HG03354 (cell line): ENCODE measurements around the gene PSMB2.
"Not testable (repeated sequence)": the region's sequence is repeated elsewhere in the genome, so short reads cannot be mapped to it uniquely, and the experiment has no call there.

ENCODE experiments used
- ATAC-seq: cut with Tn5 transposase; IDR thresholded peaks from one replicate; pipeline ENCODE4 v1.9.1; 2021; ENCODE audit warnings: mild to moderate bottlenecking; ENCODE audit not compliant: unreplicated experiment, poor library complexity, severe bottlenecking

The PSMB2 gene

DNA sequence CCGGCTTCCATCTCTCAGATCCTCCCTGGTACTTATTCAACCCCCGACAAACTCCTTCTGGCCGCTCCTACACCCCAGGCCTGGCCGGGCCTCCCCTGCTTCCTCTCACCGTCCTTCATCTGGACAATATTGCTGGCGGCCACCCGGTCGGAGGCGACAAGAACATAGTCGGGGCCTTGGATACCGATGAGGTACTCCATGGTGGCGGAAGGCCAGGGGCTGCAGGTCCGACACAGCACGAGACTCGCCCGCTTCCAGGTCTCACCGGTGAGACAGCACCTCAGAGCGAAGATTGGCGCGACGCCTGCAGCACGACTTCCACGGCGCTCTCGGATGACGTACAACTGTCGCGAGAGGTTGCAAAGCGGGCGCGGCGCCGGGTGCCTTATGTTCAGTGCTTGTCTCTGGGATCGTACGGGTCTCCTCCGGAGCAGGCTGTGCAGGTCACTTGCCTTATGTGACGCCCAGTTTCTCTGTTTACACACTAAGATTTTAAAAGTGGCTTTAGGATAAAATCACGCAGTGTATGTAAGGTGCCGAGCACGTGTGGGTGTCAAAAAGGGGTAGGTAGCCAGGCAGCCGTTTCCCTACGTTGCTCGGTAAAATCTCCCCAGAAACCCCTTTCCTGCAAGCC, at the start of gene PSMB2:
Gene PSMB2, minus strand, starts transcription at position 294 of the 634 bp plus-strand sequence. Its CDS starts 94 bp downstream, at position 200.
- peak; percentile 85 for ATAC-seq

DNA sequence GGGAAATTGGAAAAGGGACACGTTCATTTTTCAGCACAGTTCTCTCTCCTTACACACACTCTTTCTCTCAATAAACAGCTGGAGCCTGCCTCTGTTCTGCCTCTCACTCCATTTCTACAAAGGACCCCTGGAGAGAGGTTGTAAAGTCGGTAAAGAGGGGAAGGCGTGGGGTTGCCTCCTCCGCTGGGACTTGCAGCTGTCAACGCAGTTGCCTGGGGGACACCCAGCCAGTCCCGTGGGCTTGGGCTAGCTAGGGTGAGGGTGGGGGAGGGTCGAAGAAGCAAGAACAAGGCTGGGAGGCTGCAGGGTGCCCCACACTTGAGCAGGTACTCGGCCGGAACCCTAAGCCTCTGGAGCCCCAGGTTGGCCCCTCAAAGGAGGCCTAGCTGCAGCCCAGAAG, 49.8 kb upstream of the PSMB2 start:
- ATAC-seq, result no peak

DNA sequence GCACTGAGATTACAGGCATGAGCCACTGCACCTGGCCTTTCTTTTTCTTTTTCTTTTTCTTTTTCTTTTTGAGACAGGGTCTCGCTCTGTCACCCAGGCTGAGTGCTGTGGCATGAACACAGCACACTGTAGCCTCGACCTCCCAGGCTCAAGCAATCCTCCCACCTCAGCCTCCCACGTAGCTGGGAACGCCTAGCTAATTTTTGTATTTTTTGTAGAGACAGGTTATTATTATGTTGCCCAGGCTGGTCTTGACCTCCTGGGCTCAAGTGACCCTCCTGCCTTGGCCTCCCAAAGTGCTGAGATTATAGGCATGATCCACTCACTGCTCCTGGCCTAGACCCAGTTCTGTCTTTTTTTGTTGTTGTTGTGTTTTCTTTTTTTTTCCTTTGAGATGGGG, 48.8 kb upstream of the PSMB2 start:
- not testable (repeated sequence) for ATAC-seq

DNA sequence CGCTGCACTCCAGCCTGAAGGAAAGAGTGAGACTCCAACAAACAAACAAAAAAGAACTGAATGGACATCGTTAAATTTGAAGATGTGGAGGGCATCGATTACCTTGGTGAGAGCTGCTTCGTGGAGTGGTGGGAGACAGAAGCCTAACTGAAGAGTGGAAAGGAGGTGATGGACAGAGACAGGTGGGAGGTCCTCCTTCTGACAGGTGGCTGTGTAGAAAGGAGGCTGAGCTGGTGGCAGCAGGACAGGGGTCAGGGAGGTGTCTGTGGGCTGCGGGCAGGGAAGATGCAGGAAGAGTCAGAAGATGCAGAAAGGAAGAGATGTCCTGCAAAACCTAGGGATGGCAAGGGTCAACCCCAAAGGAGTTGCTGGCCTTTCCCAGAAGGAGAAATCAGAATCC, 46.8 kb upstream of the PSMB2 start:
- no peak for ATAC-seq

DNA sequence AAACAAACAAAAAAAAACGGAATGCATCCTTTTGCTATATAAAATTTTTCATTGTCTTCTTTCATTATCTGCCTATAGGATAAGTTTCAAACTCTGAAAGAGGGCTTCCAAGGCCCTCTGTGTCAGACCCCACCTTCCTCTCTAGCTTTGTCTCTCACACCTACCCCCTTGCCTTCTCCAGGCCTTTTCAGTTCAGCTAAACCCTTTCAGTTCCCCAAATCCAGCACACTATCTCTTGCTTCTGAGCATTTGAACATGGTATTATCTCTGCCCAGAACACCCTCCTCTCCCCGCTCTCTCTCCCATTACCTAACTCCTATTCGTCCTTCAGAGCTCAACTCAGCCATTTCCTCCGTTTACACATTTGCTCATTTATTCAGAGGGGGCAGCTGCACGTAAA, 41.7 kb upstream of the PSMB2 start:
- ATAC-seq, result no peak

DNA sequence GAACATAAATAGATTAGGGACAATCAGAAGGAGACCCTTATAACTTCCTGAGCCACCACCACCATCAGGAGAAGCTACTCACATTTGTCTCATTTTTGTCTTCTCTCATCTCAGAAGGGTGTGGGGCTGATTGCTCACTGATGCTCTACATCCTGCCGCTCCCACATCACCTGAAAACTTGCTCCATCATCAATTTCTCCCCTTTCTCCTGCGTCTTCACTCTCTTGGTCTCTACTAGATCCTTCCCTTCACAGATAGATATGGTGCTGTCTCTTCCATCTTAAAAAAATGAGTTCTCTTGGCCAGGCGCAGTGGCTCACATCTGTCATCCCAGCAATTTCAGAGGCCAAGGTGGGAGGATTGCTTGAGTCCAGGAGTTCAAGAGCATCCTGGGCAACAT, 38.9 kb upstream of the PSMB2 start:
- ATAC-seq, result no peak

DNA sequence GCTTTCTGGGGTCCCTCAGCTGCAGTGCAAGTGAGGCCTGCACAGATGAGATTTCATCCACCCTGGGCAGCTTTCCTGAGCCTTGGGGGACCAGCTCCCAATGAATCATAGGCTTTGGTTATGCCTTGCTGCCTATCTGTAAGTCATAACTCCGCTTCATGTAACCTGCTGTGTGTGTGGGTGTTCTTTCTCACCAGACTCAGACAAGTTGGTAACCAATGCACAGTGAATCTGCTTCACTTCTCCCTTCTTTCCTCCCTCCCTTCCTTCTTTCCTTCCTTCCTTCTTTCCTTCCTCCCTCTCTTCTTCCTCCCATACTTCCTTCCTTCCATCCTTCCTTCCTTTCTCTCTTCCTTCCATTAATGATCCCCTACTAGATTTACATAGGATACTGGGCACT, 34.4 kb upstream of the PSMB2 start:
- no peak for ATAC-seq

DNA sequence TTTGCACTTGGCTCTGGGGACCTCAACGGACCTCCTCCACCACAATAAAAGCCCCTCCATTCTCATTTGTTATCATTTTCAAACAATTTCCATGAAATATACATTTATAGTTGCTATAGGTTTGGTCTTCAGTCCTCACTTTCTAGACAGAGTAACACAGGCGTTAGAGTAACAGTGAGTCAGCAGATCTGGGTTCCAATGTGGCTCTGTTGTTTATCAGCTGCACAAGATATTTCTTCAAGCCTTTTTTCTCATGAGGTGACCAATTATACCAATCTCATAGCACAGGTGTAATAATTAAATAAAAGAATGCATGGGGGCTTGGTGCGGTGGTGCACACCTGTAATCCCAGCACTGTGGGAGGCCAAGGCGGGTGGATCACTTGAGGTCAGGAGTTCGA, 32.8 kb upstream of the PSMB2 start:
- no peak for ATAC-seq

DNA sequence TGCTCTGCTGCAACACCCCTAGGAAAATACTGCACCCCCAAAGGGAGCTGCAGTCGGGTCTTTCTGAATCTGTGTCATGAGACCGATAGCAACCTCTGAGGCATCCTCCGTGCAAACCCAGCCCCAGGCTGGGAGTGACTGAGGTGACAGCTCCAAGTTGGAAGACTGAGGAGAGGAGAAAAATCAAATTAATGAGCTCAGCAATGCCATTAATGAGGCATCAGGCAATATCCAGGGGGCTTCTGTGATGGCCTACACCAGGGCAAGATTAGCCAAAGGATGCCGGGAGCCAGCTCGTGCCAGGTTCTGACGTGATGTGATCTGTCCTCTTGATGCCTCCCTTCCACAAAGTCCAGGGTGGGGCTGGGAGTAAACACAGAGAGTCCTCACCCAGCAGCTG, 30.8 kb upstream of the PSMB2 start:
- no peak for ATAC-seq

DNA sequence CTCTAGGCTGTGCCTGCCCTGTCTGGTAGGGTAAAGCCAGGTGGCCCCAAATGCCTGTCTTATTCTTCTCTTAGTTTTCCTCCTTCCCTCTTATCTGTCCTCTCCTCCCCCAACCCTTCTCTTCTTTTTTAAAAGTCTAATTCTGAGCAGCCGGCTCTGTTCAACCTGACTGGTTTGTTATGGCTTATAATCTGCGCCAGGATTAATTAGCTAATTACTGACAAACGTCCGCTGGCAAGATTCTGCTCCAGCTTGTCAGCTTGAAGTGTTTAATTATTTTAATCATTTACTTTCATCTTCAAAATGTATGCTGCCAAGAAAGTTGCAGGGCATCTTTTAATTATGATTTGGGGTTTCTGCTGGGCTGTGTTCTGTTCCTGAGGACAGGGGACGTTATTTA, 27.2 kb upstream of the PSMB2 start:
- no peak for ATAC-seq

DNA sequence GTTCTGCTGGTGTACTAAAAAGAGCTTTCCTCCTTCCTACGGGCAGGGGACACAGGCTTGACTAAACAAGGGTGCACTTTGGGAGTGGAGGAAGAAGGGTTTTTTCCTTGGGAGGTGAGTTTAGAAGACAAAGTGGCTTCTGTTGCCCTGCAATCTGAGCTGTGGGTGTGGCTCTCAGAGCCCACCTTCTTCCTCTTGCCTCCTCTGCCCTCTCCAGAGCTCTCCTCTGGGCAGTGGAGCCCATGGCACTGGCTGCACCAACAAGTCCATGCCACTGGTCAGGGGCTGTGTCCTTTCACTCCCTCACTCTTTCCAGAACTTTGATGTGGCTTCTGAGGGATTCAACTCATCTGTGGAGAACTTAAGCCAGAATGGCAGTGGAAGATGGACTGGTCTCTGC, 25.6 kb upstream of the PSMB2 start:
- no peak for ATAC-seq

DNA sequence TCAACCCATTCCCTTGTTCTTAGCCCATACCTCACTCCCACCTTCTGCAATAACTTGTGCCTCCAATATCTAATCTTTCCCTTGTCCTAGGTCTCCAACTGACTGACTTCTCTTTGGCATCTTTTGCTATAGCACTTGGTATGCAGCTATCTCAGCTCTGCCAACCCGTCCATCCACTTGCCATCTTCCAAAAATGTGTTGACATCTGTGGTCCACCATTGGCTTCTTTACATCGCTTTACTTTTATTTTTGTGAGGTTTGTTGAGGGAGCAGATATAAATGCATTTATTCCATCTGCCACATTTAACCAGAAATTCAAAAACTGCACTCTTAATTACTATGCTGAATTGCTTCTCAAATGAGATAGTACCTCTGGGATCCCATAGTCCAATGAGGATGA, 24.9 kb upstream of the PSMB2 start:
- ATAC-seq, result no peak

DNA sequence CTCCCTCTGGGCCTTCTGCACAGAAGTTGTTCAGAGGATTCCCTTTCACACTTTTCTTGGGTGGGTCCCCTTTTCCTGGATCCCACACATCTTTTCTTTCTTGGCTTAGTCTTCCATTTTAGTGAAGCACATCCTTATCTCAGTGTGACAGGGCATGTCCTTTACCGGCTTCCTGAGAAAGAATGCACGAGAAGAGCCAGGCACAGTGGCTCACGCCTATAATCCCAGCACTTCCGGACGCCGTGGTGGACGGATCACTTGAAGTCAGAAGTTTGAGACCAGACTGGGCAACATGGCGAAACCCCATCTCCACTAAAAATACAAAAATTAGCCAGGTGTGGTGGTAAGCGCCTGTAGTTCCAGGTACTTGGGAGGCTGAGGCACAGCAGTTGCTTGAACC, 22.1 kb upstream of the PSMB2 start:
- no peak for ATAC-seq

DNA sequence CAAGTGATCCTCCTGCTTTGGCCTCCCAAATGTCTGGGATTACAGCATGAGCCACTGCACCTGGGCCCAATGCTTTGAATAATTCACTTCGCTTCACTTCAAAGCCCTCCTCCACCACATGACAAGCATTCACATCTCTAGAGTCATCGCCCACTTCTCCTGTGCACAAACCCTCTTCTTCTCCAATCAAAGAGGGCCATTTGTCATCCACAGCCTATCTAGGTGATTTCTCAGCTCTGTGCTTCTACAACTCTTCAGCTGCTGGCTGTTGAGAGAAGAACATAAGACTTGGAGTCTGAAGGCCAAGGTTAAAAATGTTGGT, 20.1 kb upstream of the PSMB2 start:
- no peak for ATAC-seq

DNA sequence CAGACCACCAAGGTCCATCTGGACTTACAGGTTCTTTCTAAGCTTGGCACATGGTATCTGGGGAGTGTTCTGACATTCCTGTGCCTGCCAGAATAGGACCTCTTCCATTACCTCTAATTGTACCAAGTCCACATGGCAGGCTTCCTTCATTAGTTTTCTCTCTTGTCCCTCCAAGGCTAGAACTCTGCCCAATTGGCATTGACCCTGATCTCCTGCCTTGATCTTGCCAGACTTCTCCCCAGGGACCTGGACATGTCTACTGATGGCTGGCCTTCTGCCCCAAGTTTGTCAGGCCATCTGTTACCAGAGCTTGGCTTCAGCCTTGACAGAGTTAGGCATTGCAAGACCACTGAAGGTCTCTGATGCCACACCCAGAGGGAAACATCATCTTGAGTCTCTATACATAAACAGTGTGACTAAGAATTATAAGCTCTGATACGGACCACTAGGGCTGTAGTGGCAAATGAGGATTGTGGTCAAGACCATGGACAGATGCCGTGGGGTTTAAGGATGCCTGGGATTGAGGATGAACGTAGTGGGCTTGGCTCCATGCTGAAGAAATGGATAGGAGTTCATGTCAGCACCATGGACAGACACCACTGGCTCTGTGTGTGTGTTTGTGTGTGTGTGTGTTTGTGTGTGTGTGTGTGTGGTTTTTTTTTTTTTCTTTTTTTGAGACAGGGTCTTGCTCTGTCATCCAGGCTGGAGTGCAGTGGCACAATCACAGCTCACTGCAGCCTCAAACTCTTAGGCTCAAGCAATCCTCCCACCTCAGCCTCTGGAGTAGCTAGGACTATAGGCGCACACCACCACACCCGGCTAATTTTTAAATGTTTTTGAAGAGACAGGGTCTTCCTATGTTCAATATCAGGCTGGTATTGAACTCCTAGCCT, 19.5 kb upstream of the PSMB2 start:
- ATAC-seq, result no peak

DNA sequence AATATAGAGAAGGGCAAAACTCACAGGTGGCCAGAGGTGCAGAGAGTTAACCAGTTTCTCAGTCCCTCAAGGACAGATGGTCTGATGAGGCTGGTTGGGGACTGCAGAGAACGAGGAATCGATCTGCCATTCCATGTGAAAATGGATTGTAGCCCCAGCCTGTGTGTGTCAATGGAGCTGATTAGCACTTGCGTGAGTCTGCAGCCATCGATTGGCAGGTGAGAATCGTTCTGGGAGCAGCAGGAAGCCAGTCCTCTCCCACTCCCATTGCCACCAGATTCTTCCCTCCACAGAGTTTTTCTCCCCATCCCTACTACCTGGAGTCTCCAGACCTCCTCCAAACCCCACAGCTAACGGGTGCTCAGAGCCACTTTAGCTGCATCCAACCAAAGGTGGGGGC, 18.3 kb upstream of the PSMB2 start:
- ATAC-seq, result no peak

DNA sequence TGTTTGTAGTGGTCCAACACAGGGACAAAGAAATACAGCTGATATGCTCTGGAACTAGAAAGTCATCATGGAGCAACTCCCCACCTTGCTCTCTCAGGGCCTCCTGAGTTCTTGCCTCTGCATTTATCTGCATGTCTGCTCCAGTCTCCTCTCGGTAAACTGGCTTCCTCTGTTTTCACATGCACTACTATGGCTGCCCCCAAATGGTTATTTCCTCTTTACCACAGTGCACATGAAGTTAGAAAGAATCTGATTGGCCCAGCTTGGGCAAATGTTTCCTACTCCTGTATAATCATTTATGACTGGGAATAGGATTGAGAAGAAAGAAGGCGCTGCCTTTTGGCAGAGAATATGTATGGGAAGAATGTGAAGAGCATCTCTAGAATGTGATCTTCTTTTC, 16.5 kb upstream of the PSMB2 start:
- ATAC-seq, result no peak

DNA sequence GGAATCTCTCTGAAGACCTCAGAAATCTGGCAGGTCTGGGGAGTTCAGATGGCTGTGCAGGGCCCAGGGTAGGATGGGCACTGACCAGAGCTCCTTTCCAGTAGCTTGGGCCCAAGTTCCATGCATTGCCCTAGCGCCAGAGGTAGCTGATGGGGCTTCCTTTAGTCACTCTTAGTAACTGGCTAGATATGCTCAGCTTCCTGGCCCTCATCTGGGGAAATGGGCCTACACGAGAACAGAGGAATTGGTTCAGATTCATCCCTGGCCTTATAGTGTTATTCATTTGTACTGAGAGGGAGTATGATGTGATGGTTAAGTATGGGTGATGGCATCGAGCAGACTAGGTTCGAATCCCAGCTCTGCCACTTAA, 15.5 kb upstream of the PSMB2 start:
- no peak for ATAC-seq

DNA sequence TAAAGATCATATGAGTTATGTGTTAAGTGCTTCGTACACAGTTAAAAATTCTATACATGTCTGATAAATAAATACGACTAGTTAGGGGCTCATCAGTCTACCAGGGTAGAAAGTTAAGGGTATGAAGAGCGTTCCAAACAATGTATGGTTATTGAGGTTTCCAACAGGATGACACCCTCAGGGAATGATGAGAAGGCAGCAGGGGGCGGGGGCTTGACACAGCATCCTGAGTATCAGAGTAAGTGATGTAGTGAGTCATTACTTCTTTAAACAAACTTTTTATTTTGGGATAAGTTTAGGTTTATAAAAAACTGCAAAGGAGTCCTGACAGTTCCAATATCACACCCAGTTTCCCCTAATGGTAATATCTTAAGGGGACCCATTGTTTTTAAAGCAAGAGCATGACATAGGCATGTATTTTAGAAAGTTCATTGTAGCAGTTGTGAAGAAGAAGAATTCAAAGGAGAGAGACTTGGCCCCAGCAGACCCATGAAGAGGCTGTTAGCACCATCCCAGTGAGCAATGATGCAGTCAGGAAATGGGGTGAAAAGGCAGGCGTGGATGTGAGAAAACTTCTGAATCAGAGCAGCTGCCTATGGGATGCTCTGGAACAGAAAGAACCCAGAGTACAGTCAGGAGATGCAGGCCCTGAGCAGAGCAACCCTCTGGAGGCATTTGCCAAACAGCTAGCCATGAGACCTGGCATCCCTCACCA, 15.0 kb upstream of the PSMB2 start:
- ATAC-seq, result no peak

DNA sequence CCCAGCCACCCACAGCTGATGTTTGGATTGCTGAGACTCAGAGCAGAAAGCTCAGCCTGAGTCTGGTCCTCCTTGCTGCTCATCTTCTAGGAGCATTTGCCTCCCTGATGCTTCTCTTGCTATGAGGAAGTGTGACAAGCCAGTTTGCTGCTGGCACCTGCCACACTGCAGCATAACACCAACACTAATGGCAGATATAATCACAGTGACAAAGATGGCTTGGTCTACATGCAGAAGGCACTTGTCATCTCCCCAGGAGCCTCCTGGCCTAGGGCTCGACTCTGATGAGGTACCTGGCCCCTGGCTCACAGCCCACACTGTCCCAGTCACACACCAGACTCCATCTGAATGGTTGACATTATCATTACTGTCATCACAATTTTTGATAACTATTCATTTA, 13.9 kb upstream of the PSMB2 start:
- ATAC-seq, result no peak

DNA sequence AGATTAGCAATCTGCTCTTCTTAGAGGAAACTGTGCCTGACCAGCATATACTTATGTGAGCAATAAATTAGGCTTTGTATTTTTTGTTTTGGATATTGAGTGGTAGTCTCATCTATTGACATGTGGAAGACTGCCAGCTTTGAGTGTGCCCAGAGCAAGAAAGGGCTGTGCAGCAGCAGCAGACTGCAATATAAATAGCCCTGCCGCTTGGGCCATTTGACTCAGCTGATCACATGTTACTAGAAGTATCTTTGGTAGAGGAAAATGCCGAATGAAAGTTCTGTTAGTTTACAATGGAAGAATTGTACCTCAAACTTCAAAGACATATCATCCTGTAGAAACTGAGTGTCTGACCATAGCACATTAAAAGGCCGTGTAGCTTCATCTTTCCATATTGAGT, 9.1 kb upstream of the PSMB2 start:
- no peak for ATAC-seq
